Myocyte (in vitro differentiated cells): ENCODE data around the gene CFAP61. TPM values are rescaled to one million over a fixed set of nuclear protein-coding genes. Genes with fewer than 3 reads are reported as not detected.
A peak's percentile ranks its signal among the peaks of the same experiment; 100 is the strongest.
"Not testable (repeated sequence)": the region's sequence is repeated elsewhere in the genome, so short reads cannot be mapped to it uniquely, and the experiment has no call there.

ENCODE experiments used
- DNase-seq: peaks from one replicate; pipeline ENCODE4 v3.0.0-alpha.2; 2012; ENCODE audit warnings: low read depth
- total RNA-seq: library from RNA; depleted of rRNA; stranded (reverse); fragments of >200 nt; gene quantifications from 2 replicates; pipeline ENCODE4 v1.2.3, GENCODE V29; 2014

CFAP61 gene
- total RNA-seq, 1 donor from 2014 or later: 0.83 TPM

DNA sequence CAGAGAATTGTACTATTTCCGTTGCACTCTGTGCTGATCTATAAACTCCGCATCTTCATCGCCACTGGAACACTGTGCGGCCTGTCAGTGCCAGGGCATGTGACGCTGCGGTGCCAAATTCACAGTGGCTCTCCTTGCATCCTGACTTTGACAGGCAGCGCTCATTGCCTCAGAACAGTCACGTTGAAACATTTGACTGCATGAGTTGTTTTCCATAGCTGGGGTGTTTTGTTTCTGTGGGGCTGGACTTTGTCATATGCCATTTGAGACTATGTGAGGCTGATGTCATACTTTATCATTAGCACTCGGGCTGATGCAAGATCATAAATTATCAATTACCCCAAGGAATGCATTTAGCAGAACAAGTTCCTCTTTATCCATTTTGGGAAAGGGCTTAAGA, 32.7 kb downstream of the CFAP61 start:
- peak; percentile 52 for DNase-seq

- DNase-seq: no peak
Observed at GRCh38 chr20:20085812-20086211, 33.5 kb downstream of the CFAP61 start.

GRCh38 chr20:20089018-20089417, 36.7 kb downstream of the CFAP61 start:
- DNase-seq: no peak

GRCh38 chr20:20089939-20090338, 37.6 kb downstream of the CFAP61 start:
- no peak for DNase-seq

DNA sequence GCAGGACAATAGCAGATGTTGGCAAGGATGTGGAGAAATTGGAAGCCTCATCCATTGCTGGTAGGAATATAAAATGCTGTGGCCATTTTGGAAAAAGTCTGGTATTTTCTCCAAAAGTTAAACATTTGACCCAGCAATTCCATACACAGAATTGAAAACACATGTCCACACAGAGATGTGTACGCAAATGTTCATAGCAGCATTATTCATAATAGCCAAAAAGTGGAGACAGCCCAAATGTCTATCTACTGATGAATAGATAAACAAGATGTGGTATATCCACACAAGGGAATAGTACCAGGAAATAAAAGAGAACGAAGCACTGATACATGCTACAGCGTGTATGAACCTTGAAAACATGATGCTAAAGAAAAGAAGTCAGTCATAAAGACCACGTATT, 40.5 kb downstream of the CFAP61 start:
- no peak for DNase-seq

- DNase-seq: no peak
Observed at GRCh38 chr20:20094410-20094809, 42.1 kb downstream of the CFAP61 start.

GRCh38 chr20:20095114-20095872, 43.0 kb downstream of the CFAP61 start:
- peak; percentile 13 for DNase-seq

DNA sequence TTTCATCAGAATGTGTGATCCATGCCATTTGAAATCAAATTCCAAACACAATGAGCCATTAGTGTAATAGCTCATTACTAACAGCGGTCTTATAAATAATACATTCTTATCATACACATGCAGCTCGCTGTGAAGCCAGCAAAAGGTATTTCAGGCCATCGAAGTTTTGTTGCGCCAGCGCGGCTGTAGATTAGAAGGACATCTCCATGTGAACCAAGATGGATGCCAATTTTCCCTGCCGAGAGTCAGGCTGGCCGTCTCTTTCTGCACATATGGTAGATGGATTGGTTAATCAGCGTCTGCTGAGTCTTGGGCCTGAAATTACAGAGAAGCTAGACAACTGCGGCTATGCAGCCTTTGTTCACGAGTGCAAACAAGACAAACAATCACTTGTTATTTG, 44.1 kb downstream of the CFAP61 start:
- DNase-seq: no peak

- no peak for DNase-seq
Observed at GRCh38 chr20:20100881-20101280, 48.5 kb downstream of the CFAP61 start.

DNA sequence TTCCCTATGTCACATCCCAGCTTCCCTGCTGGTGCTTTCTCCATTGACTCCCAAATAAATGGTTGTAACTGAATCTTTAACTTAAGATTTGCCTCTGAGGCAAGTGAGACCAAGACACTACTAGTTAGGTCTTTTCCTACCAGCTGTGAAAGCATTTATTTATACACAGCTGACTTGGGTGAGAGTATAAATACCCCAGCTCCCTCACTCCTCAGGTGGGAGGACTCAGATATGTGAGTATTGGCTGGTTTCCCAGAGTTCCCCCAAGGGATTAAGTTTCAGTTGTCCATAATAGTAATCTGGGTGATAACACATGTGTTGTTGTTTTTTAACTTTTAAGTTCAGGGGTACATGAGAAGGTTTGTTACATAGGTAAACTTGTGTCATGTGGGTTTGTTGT, 49.8 kb downstream of the CFAP61 start:
- DNase-seq: peak; percentile 15

GRCh38 chr20:20102716-20103258, 50.5 kb downstream of the CFAP61 start:
- DNase-seq: no peak

DNA sequence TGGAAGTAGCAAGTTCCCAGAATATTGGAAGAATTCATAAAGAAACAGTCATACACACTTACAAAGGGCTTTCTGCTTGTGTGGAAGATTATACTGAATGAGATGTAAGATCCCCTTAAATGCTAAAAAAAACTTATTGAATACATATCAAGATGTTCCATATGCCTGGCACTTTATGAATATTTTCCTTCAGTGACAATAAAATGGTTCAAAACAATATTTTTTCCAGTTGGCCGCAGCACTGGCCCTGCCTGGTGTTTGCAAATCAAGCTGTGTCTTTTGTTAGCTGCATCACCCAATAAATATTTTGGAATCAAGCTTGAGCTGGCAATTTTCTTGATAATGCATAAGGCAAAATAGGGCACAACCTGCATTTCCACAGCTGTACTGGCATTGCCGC, 51.2 kb downstream of the CFAP61 start:
- DNase-seq: no peak

DNA sequence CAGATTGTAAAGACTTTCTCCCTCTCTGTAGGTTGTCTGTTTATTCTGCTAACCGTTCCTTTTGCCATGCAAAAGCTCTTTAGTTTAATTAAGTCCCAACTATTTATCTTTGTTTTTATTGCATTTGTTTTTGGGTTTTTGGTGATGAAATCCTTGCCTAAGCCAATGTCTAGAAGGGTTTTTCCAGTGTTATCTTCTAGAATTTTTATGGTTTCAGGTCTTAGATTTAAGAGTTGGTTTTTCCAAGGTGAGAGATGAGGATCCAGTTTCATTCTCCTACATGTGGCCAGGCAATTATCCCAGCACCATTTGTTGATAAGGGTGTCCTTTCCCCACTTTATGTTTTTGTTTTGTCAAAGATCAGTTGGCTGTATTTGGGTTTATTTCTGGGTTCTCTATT, 70.9 kb downstream of the CFAP61 start:
- not testable (repeated sequence) for DNase-seq

DNA sequence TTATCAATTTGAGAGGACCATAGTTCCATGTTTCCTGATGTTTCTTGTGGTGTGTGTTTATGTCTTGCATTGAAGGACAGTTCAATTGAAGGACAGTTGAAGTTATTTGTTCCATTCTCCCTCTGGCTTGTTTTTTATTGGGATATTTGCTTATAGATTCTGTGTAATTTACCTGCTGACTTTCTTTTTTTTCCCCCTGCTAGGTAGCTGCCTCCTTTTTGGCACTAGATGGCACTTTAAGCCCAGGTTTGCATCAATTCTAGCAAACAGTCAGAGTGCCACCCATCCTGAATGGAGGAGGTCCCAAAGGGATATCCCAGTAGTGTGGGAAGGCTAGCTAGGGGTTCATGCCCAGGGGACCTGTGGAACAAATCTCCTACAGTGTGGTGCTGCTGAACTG, 78.1 kb downstream of the CFAP61 start:
- no peak for DNase-seq

- no peak for DNase-seq
Observed at GRCh38 chr20:20134941-20135575, 82.7 kb downstream of the CFAP61 start.

DNA sequence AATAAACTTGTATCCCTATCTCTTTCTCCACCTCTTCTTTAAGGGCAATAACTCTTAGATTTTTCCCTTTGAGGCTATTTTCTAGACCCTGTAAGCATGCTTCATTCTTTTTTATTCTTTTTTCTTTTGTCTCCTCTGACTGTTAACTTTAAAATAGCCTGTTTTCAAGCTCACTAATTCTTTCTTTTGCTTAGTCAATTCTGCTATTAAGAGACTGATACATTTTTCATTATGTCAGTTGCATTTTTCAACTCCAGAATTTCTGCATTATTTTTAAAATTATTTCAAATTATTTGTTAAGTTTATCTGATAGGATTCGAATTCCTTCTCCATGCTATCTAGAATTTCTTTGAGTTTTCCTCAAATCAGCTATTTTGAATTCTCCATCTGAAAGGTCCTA, 84.0 kb downstream of the CFAP61 start:
- DNase-seq: no peak

- DNase-seq: no peak
Observed at GRCh38 chr20:20137851-20138250, 85.5 kb downstream of the CFAP61 start.

GRCh38 chr20:20138301-20139064, 86.2 kb downstream of the CFAP61 start:
- no peak for DNase-seq

GRCh38 chr20:20139403-20139802, 87.1 kb downstream of the CFAP61 start:
- DNase-seq: no peak

DNA sequence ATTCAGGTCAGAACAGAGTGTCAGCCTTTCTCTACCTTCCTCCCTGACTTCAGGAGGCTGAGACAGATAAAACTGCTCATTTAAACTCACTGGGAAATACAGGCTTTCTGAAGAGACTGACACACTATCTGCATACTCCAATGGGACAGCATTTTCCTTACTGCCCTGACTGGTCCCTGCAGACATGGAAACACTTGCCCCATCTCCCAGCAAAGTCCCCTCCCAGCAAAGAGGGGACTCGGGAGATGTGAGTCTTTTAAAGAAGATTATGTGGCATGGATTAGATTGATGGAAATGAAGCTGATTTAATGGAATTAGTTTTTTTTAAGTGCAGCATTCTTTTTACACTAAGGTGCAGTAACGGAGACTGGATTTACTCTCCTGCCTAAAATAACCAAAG, 90.8 kb downstream of the CFAP61 start:
- DNase-seq: no peak

DNA sequence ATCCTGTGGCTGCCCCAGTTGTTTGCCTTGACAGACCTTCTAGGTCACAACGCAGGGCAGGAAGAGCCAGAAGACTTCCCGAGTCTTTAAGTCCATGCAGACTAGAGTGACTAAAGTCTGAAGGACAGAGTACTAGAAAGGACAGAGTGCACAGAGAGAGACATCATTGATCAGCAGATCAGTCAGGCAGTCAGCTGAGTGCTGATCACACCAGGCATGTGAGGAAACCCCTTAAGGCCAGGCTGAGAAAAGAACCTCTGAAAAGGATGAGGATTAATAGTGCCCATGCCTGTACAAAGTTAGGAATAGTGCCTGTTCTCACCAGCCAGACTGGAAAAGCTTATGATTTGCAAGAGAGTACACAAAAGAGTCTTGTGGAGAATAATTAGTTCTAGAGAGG, 91.3 kb downstream of the CFAP61 start:
- DNase-seq: no peak

- no peak for DNase-seq
Observed at GRCh38 chr20:20148779-20149178, 96.4 kb downstream of the CFAP61 start.
